Vagina (tissue), 2 donors: ENCODE results near the gene HS6ST3. TPM values are rescaled to one million over a fixed set of nuclear protein-coding genes. Genes with fewer than 3 reads are reported as not detected.

Source experiments
- DNase-seq, 2 donors: peaks; one replicate each; pipeline ENCODE4 v3.0.0-alpha.2; 2017; ENCODE audit errors: extremely low spot score in 2 of 2
- H3K27ac ChIP-seq: fragments of 200-600 bp; sonication (generic); one replicate; pipeline ENCODE4 v1.5.1; 2019
- H3K27me3 ChIP-seq: fragments of 200-600 bp; sonication (generic); one replicate; pipeline ENCODE4 v1.5.1; 2019
- H3K36me3 ChIP-seq, 2 donors: fragments of 200-600 bp; sonication (generic); one replicate each; pipeline ENCODE4 v1.5.1; 2017 to 2019
- H3K4me1 ChIP-seq: fragments of 200-600 bp; sonication (generic); one replicate; pipeline ENCODE4 v1.5.1; 2019
- H3K4me3 ChIP-seq, 2 donors: fragments of 200-600 bp; sonication (generic); 1 replicate in 1 of 2; 2 replicates in 1 of 2; pipeline ENCODE4 v1.5.1; 2016 to 2019
- H3K9me3 ChIP-seq: fragments of 200-600 bp; sonication (generic); one replicate; pipeline ENCODE4 v1.5.1; 2019
- CTCF ChIP-seq, 3 experiments: fragments of 450-650 bp in 2 of 3; fragments of 200-600 bp in 1 of 3; sonication (generic) in 1 of 3; IDR thresholded peaks; one replicate each; pipeline ENCODE4 v1.5.1; 2017 to 2019; ENCODE audit warnings: antibody characterized with exemption in 3 of 3, mild to moderate bottlenecking in 2 of 3, moderate library complexity in 2 of 3
- POLR2A ChIP-seq, 2 donors: fragments of 450-650 bp; IDR thresholded peaks; one replicate each; pipeline ENCODE4 v1.6.1; 2017; ENCODE audit warnings: antibody characterized with exemption in 2 of 2, mild to moderate bottlenecking in 2 of 2, moderate library complexity in 2 of 2
- POLR2AphosphoS5 ChIP-seq, 2 donors: sonication (generic); formaldehyde crosslinking; IDR thresholded peaks; one replicate each; pipeline ENCODE4 v1.9.0; 2017; ENCODE audit warnings: antibody characterized with exemption in 2 of 2, mild to moderate bottlenecking in 2 of 2, low read depth in 1 of 2; ENCODE audit not compliant: insufficient read depth in 1 of 2
- intact Hi-C: fragments of 100-400 bp; cut with DNase I; formaldehyde crosslinking; loops from one replicate; pipeline ENCODE4 v1.15.1; 2023
- total RNA-seq: library from RNA; depleted of rRNA; stranded (reverse); fragments of >200 nt; gene quantifications from one replicate; pipeline ENCODE4 v1.2.3, GENCODE V29; 2016

HS6ST3 gene
- total RNA-seq, 1 donor from 2014 or later = 0.49 TPM

GRCh38 chr13:96165840-96166239 lies 75.9 kb downstream of the HS6ST3 start:
- intact Hi-C loops = no loop called here
- TF ChIP-seq POLR2AphosphoS5 (IDR thresholded peaks at IDR 0.05; ENCODE audit: insufficient read depth in 1 of 2, low read depth in 1 of 2) (no peak), CTCF (IDR thresholded peaks at IDR 0.05) (no peak), POLR2A (IDR thresholded peaks at IDR 0.05) (no peak)
- no peak for DNase-seq
- Histone ChIP-seq H3K36me3 (no peaks in the 10 kb centered on the region), H3K4me1 (no peaks in the 10 kb centered on the region), H3K27me3 (no peaks in the 10 kb centered on the region), H3K4me3 (no peak overlapping the region), H3K27ac (no peak overlapping the region), H3K9me3 (no peaks in the 10 kb centered on the region)

- TF ChIP-seq POLR2AphosphoS5 (IDR thresholded peaks at IDR 0.05; ENCODE audit: insufficient read depth in 1 of 2, low read depth in 1 of 2) (no peak), CTCF (IDR thresholded peaks at IDR 0.05) (no peak), POLR2A (IDR thresholded peaks at IDR 0.05) (no peak)
- H3K27me3 ChIP-seq = no peaks in the 10 kb centered on the region
- H3K4me3 ChIP-seq = no peak overlapping the region
- H3K36me3 ChIP-seq = no peaks in the 10 kb centered on the region
- no peak for DNase-seq
- no peaks in the 10 kb centered on the region for H3K4me1 ChIP-seq
- intact Hi-C loops = no loop called here
- H3K27ac ChIP-seq = no peak overlapping the region
- no peaks in the 10 kb centered on the region for H3K9me3 ChIP-seq
These were observed 82.2 kb downstream of the HS6ST3 start for GRCh38 chr13:96172066-96172465.

- no peak for DNase-seq
- Histone ChIP-seq H3K4me3 (no peak overlapping the region), H3K4me1 (no peaks in the 10 kb centered on the region), H3K36me3 (no peaks in the 10 kb centered on the region), H3K27ac (no peak overlapping the region), H3K9me3 (no peaks in the 10 kb centered on the region), H3K27me3 (no peaks in the 10 kb centered on the region)
- intact Hi-C loops = no loop called here
- TF ChIP-seq CTCF (IDR thresholded peaks at IDR 0.05) = no peak
- no peak for TF ChIP-seq POLR2AphosphoS5 (IDR thresholded peaks at IDR 0.05; ENCODE audit: insufficient read depth in 1 of 2, low read depth in 1 of 2)
- TF ChIP-seq POLR2A (IDR thresholded peaks at IDR 0.05) = no peak
These were observed 88.9 kb downstream of the HS6ST3 start for GRCh38 chr13:96178759-96179158.

GRCh38 chr13:96179309-96179708 lies 89.4 kb downstream of the HS6ST3 start:
- intact Hi-C loops = no loop called here

GRCh38 chr13:96181911-96182310 lies 92.0 kb downstream of the HS6ST3 start:
- TF ChIP-seq CTCF (IDR thresholded peaks at IDR 0.05) (no peak), POLR2AphosphoS5 (IDR thresholded peaks at IDR 0.05; ENCODE audit: insufficient read depth in 1 of 2, low read depth in 1 of 2) (peak in 1 of 2 donors; percentile 54)

More at GRCh38 chr13:96179309-96179708, 89.4 kb downstream of the HS6ST3 start:
- TF ChIP-seq CTCF (IDR thresholded peaks at IDR 0.05) (no peak), POLR2A (IDR thresholded peaks at IDR 0.05) (no peak), POLR2AphosphoS5 (IDR thresholded peaks at IDR 0.05; ENCODE audit: insufficient read depth in 1 of 2, low read depth in 1 of 2) (no peak)
- no peaks in the 10 kb centered on the region for H3K9me3 ChIP-seq
- no peak for DNase-seq
- H3K4me3 ChIP-seq = no peak overlapping the region
- H3K27me3 ChIP-seq = no peaks in the 10 kb centered on the region
- H3K36me3 ChIP-seq = no peaks in the 10 kb centered on the region
- no peaks in the 10 kb centered on the region for H3K4me1 ChIP-seq
- no peak overlapping the region for H3K27ac ChIP-seq

More at GRCh38 chr13:96181911-96182310, 92.0 kb downstream of the HS6ST3 start:
- no peak overlapping the region for H3K27ac ChIP-seq
- intact Hi-C loops = no loop called here
- H3K9me3 ChIP-seq = no peaks in the 10 kb centered on the region
- no peak for DNase-seq
- no peak overlapping the region for H3K4me3 ChIP-seq
- H3K36me3 ChIP-seq = no peaks in the 10 kb centered on the region
- no peaks in the 10 kb centered on the region for H3K27me3 ChIP-seq
- no peaks in the 10 kb centered on the region for H3K4me1 ChIP-seq
